HCEC 1CT (cell line): ENCODE results near the gene EHD3.
A peak's percentile ranks its signal among the peaks of the same experiment; 100 is the strongest.

ENCODE experiments used
- DNase-seq: peaks from one replicate; pipeline ENCODE4 v3.0.0-alpha.2; 2017

Gene EHD3

DNA sequence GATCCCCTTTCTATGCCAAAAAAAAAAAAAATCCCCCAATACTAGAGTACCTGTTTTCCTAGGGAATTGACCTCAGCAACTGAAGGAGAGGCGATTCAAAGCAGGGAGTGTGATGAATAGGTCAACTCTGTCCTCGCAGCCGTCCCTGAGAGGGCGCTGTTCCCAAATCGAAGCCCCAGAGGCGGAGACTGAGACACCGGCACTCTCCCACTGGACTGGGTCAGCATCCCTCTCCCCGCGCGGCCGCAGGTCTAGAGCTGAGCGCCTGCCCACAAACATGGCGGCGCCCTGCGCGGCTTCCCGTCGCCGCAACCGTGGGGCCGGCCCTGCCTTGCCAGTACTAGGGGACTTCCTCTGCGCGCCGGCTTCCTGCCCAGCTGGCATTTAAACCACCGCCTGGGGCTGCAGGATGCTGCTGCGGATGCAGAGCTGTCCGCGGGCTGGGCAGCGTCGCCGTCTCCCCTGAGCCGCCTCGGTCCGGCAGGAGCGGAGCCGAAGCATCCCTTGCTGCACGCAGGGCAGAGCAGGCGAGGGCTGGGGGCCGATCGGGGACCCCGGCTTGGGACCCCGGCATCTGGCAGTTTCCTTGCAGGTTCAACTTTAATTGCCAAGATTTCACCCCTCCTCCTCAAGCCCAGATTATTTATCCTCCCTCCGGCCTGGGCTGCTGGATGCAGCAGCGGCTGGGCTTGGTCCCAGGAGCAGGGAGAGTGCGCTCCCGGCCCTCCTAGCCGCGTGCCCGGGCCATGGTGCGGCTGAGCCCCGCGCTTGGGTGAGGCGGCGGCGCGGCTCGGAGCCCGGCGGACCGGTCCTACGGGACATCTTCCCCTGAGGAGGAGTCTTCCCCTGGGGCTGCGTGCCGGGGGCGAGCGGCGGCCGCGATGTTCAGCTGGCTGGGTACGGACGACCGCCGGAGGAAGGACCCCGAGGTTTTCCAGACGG is at the start of gene EHD3:
Gene EHD3 (plus strand): TSS at position 412 of the 942 bp plus-strand sequence. CDS start 470 bp downstream, at position 882.
- peak; percentile 81 for DNase-seq

DNA sequence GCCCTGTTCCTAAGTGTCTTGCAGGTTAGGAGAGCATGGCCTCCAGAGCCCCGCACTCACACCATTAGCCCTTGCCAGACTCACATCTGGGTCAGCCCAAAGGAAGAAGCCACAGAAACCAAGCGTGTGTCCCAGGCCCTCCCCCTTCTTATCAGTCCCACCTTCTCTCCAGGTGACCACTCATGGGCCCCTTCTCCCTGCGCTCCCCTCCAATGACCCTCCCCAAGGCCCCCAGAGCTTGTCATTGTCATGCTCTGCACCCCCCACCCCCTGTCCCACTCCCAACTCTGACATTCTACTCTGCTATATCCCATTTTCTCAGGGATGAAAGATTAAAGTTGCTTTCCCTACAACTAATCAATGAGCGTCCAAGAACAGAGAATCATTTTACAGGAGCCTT is 46.8 kb upstream of the EHD3 start:
- DNase-seq, result no peak

DNA sequence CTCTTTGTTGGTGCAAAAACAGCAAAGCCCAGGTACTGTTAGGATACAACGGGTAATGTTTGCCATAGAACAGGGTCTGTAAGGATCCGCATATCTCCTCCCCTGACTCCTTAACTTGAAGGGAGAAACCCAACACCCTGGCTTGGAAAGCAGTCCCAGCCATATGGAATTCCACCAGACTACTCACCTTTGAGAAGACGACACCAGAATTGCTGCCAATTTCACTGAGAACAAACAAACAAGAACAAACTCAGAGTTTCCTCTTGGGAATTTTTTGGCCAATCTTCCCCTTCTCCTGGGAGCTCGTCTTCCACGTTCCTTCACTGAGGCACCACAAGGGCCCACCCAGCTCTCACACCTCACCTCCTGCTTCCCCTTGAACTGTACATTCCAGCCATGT is 45.8 kb upstream of the EHD3 start:
- DNase-seq, result no peak

- DNase-seq, result no peak
Measured at GRCh38 chr2:31189141-31189540, 44.8 kb upstream of the EHD3 start.

DNA sequence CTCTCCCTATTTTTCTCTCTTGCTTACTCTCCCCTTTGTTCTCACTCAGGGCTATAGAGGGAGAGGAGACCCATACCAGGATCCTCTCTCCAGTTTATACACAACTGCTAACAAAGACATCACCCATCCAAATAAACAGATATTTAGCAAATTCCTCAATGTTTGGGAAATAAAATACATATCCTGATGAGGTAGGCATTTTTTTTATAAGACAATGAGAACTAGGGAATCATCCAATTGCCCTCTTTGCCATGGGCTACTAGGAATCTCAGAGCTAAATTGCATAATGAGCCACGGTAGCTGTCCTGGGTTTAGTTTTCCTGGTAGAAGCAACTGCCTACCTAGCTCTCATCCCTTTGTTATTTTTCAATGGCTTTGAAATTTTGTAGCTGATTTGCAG is 43.8 kb upstream of the EHD3 start:
- DNase-seq, result no peak

- no peak for DNase-seq
Measured at GRCh38 chr2:31191931-31192330, 42.0 kb upstream of the EHD3 start.

DNA sequence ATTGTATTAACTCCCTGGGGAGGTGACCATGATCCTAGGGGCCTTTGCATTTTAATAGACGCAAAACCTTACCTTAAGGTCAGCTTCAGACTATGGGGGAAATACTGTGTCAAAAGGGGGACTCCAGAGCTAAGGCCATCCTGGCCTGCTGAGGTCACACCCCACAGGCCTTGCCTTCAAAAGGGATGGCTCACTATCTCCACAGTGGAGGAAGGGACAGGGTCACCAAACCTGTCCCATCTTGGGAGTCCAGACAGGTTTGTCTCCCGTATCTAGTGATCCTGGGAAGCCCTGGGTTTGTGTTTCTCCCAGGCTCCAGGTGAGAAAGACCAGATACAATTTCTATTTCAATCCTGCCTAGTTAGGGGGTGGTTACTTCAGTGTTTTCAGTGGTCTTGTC is 41.6 kb upstream of the EHD3 start:
- no peak for DNase-seq

GRCh38 chr2:31192851-31193392 is 41.0 kb upstream of the EHD3 start:
- DNase-seq, result no peak

- no peak for DNase-seq
Measured at GRCh38 chr2:31193806-31194205, 40.1 kb upstream of the EHD3 start.

- no peak for DNase-seq
Measured at GRCh38 chr2:31196622-31197021, 37.3 kb upstream of the EHD3 start.

GRCh38 chr2:31197166-31197565 is 36.8 kb upstream of the EHD3 start:
- no peak for DNase-seq

DNA sequence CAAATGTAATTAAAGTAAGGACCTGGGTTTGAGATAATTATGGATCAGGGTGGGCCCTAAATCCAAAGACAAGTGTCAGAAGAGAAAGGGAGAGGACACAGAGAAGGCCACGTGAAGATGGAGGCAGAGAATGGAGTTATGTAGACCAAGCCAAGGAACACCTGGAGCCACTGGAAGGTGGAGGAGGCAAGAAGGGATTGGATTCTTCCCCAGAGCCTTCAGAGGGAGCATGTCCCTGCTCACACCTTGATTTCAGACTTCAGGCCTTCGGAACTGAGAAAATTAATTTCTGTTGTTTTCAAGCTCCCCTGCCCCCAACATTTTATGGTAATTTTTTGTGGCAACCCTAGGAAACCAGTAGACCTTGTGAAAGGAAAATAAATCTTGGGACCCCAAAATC is 36.3 kb upstream of the EHD3 start:
- DNase-seq, result no peak

- no peak for DNase-seq
Measured at GRCh38 chr2:31199206-31199605, 34.7 kb upstream of the EHD3 start.

- DNase-seq, result no peak
Measured at GRCh38 chr2:31200972-31201371, 33.0 kb upstream of the EHD3 start.

- no peak for DNase-seq
Measured at GRCh38 chr2:31202041-31202440, 31.9 kb upstream of the EHD3 start.

DNA sequence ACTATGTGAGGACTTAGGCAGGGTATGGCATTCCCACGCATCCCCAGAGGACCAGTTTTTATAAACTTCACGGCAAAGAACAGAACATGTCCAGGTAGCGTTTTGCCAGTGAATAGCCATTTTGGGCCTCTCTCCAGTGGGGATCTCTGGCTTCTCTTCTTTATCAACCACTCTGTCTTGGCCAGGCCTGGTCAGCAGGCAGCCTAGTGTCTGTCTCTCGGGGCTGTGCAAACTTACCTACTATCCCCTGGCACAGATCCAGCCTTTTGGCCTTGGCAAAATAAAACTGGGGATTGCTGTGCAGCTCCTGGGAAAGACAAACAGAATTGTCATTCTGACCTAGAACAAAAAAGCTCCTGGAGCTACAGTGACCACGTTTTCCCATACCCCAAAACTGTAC is 31.1 kb upstream of the EHD3 start:
- DNase-seq, result no peak

DNA sequence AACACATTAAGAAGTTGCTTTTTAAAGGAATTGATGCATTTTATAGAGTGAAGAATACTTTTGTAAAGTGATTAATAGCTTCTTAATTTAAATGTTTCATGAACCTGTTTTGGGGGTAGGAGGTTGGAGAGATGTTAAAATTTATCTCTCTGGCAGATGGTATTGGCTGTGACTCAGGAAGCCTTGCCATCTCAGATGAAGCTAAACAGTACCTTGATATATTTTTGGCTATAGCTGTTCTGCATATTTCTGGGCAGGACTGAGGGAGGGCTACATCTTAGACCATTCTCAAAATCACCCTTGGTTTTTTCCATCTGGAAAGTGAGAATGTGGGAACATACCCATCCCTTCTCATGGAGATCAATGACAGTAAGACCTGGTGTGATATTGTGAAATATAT is 30.0 kb upstream of the EHD3 start:
- no peak for DNase-seq

- no peak for DNase-seq
Measured at GRCh38 chr2:31204783-31205182, 29.2 kb upstream of the EHD3 start.

DNA sequence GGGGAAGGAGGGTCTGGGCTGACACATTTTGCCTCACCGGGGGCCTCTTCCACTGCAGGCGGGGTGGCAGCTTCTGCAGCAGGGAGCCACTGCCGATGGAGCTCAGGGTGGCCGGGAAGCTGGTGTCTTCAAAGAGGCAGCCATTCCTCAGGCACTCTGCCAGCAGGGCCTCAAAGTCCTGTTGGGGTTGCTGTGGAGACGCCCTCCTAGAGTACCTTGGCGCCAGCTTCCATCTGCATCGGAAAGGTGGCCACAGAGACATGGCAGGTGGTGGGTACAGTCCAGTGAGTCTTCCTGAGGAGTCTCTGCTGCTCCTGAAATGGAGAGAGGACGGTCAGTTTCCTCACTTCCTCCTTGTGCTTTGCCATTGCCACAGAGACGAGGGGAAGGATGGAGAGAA is 28.8 kb upstream of the EHD3 start:
- no peak for DNase-seq

- no peak for DNase-seq
Measured at GRCh38 chr2:31205613-31206012, 28.3 kb upstream of the EHD3 start.

GRCh38 chr2:31207790-31208189 is 26.2 kb upstream of the EHD3 start:
- DNase-seq, result no peak

DNA sequence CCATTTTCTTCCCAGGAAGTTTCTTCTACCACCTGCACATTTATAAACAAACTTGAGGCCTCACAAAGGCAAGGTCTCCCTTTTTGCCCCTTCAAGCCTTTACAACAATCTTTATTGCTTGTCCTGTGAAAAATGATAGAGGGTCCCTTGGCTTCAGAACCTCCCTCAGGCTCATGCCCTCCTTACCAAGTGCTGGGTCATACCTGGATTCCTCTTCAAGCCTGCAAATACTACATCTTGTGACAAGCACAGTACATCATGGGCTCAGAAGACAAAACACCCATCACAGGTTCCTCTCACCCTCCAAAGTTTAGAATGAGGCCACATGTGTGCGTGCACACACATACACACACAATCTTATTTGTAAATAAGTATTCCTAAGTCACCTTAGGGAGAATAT is 25.7 kb upstream of the EHD3 start:
- no peak for DNase-seq

GRCh38 chr2:31212659-31213600 is 21.0 kb upstream of the EHD3 start:
- DNase-seq, result no peak
